ENCODE results near the gene IGFBPL1. TPM values are rescaled to one million over a fixed set of nuclear protein-coding genes. Genes with fewer than 3 reads are reported as not detected.
"Not testable (repeated sequence)": the region's sequence is repeated elsewhere in the genome, so short reads cannot be mapped to it uniquely, and the experiment has no call there.

Gene IGFBPL1
- total and polyA plus RNA-seq, 7 experiments from 2014 or later, result not detected

DNA sequence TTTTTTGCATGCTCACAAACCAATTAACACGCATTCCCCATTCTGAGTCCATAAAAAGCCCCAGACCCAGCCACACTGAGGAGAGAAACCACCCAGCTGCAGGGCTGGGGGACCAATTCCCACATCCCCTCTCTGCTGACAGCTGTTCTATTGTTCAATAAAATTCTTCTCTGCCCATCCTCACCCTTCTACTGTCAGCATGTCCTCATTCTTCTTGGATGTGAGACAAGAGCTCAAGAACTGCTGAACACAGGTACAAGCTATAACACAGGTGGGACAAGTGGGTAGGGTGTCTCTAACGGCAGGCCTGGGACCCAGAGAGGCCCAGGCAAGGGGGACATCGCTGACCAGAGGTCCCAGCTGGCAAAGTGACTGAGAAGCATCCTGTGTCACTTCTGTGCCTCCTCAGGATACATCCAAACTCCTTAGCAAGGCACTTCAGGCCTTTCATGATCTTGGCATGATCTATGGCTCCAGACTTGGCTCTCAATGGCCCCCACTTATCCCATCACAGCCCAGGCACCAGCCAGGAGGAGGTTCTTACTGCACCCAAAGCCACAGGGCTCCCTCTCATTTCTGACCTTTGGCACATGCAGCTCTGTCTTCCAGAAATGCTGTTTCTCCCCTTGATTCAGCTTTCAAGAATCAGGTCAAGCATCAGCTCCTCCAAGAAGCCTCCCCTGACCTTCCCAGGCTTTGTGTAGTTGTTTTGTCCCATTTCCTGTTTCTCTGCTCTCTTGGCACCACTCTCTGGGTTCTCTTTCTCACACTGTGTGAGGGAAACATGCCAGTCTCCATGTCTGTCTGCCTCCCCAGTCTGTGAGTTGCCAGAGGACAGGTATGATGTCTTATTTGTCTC lies 39.0 kb downstream of the IGFBPL1 start:
- no peaks in the 10 kb centered on the region for H3K4me1 ChIP-seq (ENCODE audit: control insufficient read depth in 2 of 2, insufficient read depth in 2 of 2, low read length in 2 of 2)
- Mint-ChIP-seq H3K4me3 (no peak overlapping the region), H3K27ac (peak overlapping the region in 2 of 9 donors; percentile 9 to 32), H3K9me3 (peaks cover 0 to 8% (median 2%) of the 10 kb centered on the region in 11 donors), H3K27me3 (peaks cover 0 to 18% (median 5%) of the 10 kb centered on the region in 5 donors), H3K36me3 (peaks cover 0 to 6% (median 3%) of the 10 kb centered on the region in 5 donors), H3K4me1 (no peaks in the 10 kb centered on the region)
- no peak overlapping the region for H3K27ac ChIP-seq (ENCODE audit: low read depth, low read length)
- DNase-seq (no peak), ATAC-seq (no peak)
- H3K27me3 ChIP-seq (ENCODE audit: control insufficient read depth in 2 of 2, insufficient read depth in 2 of 2, low read length in 2 of 2), result no peaks in the 10 kb centered on the region
- intact Hi-C loops (cut with micrococcal nuclease), result no loop called here
- no peaks in the 10 kb centered on the region for H3K9me3 ChIP-seq (ENCODE audit: control insufficient read depth in 2 of 3, low read length in 3 of 3)
- no peaks in the 10 kb centered on the region for H3K36me3 ChIP-seq (ENCODE audit: control insufficient read depth in 2 of 3, insufficient read depth in 3 of 3, low read length in 3 of 3)
- H3K4me3 ChIP-seq (ENCODE audit: low read length), result no peak overlapping the region
- ChIA-PET CTCF (no interaction called here), POLR2A (no interaction called here)

DNA sequence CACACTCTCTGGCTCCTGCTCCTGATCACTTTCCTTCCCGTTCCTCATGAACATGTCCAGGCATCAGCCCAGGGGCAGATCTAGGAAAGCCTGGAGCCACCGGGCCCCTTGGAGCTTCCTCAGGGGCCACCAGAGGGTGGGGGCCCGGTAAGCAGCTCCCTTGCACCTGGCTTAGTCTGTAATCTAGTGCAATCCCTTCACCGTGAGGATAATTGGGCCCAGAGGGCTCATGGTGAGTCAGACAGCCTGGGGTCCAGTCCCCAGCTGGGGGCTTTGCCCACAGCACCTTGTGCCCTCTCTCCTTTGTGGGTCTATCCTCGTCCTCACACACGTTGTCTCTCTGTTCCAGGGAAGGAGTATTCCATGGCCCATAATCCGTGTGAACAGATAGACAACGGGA lies 42.1 kb downstream of the IGFBPL1 start:
- ATAC-seq (no peak), DNase-seq (no peak)
- intact Hi-C loops (cut with micrococcal nuclease), result no loop called here
- POLR2A ChIA-PET, result no interaction called here
- no peak overlapping the region for H3K27ac Mint-ChIP-seq
- H3K9me3 ChIP-seq (ENCODE audit: control insufficient read depth in 2 of 3, low read length in 3 of 3), result no peaks in the 10 kb centered on the region
- H3K36me3 ChIP-seq (ENCODE audit: control insufficient read depth in 2 of 3, insufficient read depth in 3 of 3, low read length in 3 of 3), result no peaks in the 10 kb centered on the region
- no peak overlapping the region for H3K27ac ChIP-seq (ENCODE audit: low read depth, low read length)
- H3K4me3 Mint-ChIP-seq, result no peak overlapping the region
- no peaks in the 10 kb centered on the region for H3K4me1 Mint-ChIP-seq
- no peaks in the 10 kb centered on the region for H3K27me3 ChIP-seq (ENCODE audit: control insufficient read depth in 2 of 2, insufficient read depth in 2 of 2, low read length in 2 of 2)
- H3K36me3 Mint-ChIP-seq, result peaks cover 0 to 6% (median 3%) of the 10 kb centered on the region in 5 donors
- no peak overlapping the region for H3K4me3 ChIP-seq (ENCODE audit: low read length)
- CTCF ChIA-PET, result no interaction called here
- H3K9me3 Mint-ChIP-seq, result peaks cover 0 to 8% (median 2%) of the 10 kb centered on the region in 11 donors
- peaks cover 0 to 8% (median 5%) of the 10 kb centered on the region in 5 donors for H3K27me3 Mint-ChIP-seq
- H3K4me1 ChIP-seq (ENCODE audit: control insufficient read depth in 2 of 2, insufficient read depth in 2 of 2, low read length in 2 of 2), result no peaks in the 10 kb centered on the region

DNA sequence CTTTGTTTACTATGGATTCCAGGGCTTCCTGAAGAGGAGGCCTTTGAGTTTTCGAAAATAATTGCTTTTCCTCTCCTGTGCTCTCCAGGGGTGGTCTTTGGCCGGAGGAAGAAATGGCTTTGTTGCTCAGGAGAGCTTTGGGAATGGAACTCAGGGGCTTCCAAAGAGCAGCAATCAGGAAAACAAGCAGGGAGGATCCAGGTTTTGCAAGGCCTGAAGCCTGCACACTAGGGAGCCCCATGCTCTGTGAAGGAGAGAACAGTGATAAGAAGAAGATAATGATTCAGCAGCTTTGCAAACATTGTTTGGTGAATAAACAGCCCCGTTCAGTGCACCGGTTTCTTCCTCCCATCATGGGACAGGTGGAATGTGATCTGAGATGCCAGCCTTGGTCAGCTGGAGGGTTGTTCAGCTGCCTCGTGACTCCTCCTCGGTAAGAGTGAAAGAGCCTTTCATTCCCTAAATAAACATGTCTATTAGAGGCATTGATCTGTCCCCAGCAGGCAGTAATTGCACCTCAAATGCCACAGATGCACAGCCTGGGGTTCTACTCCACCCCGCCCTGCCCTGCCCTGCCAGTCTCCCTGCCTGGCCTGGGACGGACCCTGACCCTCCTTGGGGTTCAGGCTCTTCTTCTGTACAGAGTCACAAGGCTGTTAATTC lies 43.3 kb downstream of the IGFBPL1 start:
- Histone ChIP-seq H3K9me3 (ENCODE audit: control insufficient read depth in 2 of 3, low read length in 3 of 3) (no peaks in the 10 kb centered on the region), H3K27me3 (ENCODE audit: control insufficient read depth in 2 of 2, insufficient read depth in 2 of 2, low read length in 2 of 2) (no peaks in the 10 kb centered on the region), H3K4me3 (ENCODE audit: low read length) (no peak overlapping the region), H3K27ac (ENCODE audit: low read depth, low read length) (no peak overlapping the region), H3K4me1 (ENCODE audit: control insufficient read depth in 2 of 2, insufficient read depth in 2 of 2, low read length in 2 of 2) (no peaks in the 10 kb centered on the region), H3K36me3 (ENCODE audit: control insufficient read depth in 2 of 3, insufficient read depth in 3 of 3, low read length in 3 of 3) (no peaks in the 10 kb centered on the region)
- peaks cover 0 to 6% (median 3%) of the 10 kb centered on the region in 5 donors for H3K36me3 Mint-ChIP-seq
- intact Hi-C loops (cut with micrococcal nuclease), result no loop called here
- H3K27me3 Mint-ChIP-seq, result peaks cover 0 to 5% (median 4%) of the 10 kb centered on the region in 5 donors
- ChIA-PET POLR2A (no interaction called here), CTCF (no interaction called here)
- no peak for DNase-seq
- no peak for ATAC-seq
- H3K4me1 Mint-ChIP-seq, result no peaks in the 10 kb centered on the region
- H3K4me3 Mint-ChIP-seq, result no peak overlapping the region
- H3K27ac Mint-ChIP-seq, result no peak overlapping the region
- peaks cover 0 to 8% (median 2%) of the 10 kb centered on the region in 11 donors for H3K9me3 Mint-ChIP-seq

- no peak overlapping the region for H3K4me3 Mint-ChIP-seq
- ChIA-PET CTCF (no interaction called here), POLR2A (no interaction called here)
- H3K27ac ChIP-seq (ENCODE audit: low read depth, low read length), result no peak overlapping the region
- no peak overlapping the region for H3K4me3 ChIP-seq (ENCODE audit: low read length)
- intact Hi-C loops (cut with micrococcal nuclease), result no loop called here
- no peaks in the 10 kb centered on the region for H3K27me3 ChIP-seq (ENCODE audit: control insufficient read depth in 2 of 2, insufficient read depth in 2 of 2, low read length in 2 of 2)
- H3K4me1 ChIP-seq (ENCODE audit: control insufficient read depth in 2 of 2, insufficient read depth in 2 of 2, low read length in 2 of 2), result no peaks in the 10 kb centered on the region
- peaks cover 0 to 5% (median 4%) of the 10 kb centered on the region in 5 donors for H3K27me3 Mint-ChIP-seq
- no peak for DNase-seq
- H3K4me1 Mint-ChIP-seq, result no peaks in the 10 kb centered on the region
- peaks cover 0 to 6% (median 3%) of the 10 kb centered on the region in 5 donors for H3K36me3 Mint-ChIP-seq
- no peak overlapping the region for H3K27ac Mint-ChIP-seq
- no peaks in the 10 kb centered on the region for H3K9me3 ChIP-seq (ENCODE audit: control insufficient read depth in 2 of 3, low read length in 3 of 3)
- H3K36me3 ChIP-seq (ENCODE audit: control insufficient read depth in 2 of 3, insufficient read depth in 3 of 3, low read length in 3 of 3), result no peaks in the 10 kb centered on the region
- peaks cover 0 to 7% (median under 1%) of the 10 kb centered on the region in 11 donors for H3K9me3 Mint-ChIP-seq
- no peak for ATAC-seq
Measured at GRCh38 chr9:38380230-38380871, 43.9 kb downstream of the IGFBPL1 start.

GRCh38 chr9:38377336-38378083 lies 46.7 kb downstream of the IGFBPL1 start:
- H3K9me3 ChIP-seq (ENCODE audit: control insufficient read depth in 2 of 3, low read length in 3 of 3); H3K27ac Mint-ChIP-seq; H3K4me3 Mint-ChIP-seq; H3K4me3 ChIP-seq (ENCODE audit: low read length); intact Hi-C loops (cut with micrococcal nuclease); H3K27ac ChIP-seq (ENCODE audit: low read depth, low read length); H3K27me3 ChIP-seq (ENCODE audit: control insufficient read depth in 2 of 2, insufficient read depth in 2 of 2, low read length in 2 of 2); ATAC-seq; CTCF ChIA-PET; H3K36me3 Mint-ChIP-seq; H3K4me1 ChIP-seq (ENCODE audit: control insufficient read depth in 2 of 2, insufficient read depth in 2 of 2, low read length in 2 of 2); H3K27me3 Mint-ChIP-seq; DNase-seq; POLR2A ChIA-PET; H3K4me1 Mint-ChIP-seq; H3K36me3 ChIP-seq (ENCODE audit: control insufficient read depth in 2 of 3, insufficient read depth in 3 of 3, low read length in 3 of 3); H3K9me3 Mint-ChIP-seq: not testable (repeated sequence)

DNA sequence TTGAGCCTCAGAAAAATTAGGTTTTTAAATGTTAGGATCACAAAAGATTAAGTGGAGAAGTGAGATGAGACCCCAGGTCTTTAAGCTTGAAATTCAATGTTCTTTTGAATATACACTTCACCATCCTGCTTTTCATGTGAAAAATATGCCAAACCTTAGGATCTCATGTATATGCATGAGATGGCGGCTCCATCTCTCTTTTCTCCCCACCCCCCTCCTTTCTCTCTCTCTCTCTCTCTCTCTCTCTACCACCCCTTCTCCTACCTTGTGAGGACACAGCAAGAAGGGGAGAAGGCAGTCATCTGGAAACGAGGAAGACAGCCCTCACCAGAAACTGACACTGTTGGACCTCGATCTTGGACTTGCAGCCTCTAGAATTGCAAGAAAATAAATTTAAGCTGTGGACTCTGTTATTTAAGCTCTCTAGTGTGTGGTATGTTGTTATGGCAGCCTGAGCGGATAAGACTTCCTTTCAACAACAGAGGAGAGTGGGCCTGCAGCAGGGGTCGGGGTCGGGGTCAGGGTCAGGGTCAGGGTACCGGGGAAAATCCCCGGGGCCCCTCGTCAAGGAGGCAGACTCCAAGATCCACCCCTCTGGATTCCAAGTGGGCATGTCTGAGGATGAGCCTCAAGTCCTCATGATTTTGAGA lies 48.1 kb downstream of the IGFBPL1 start:
- CTCF ChIA-PET, result no interaction called here
- Histone ChIP-seq H3K27me3 (ENCODE audit: control insufficient read depth in 2 of 2, insufficient read depth in 2 of 2, low read length in 2 of 2) (no peaks in the 10 kb centered on the region), H3K4me3 (ENCODE audit: low read length) (no peak overlapping the region), H3K9me3 (ENCODE audit: control insufficient read depth in 2 of 3, low read length in 3 of 3) (no peaks in the 10 kb centered on the region), H3K4me1 (ENCODE audit: control insufficient read depth in 2 of 2, insufficient read depth in 2 of 2, low read length in 2 of 2) (no peaks in the 10 kb centered on the region), H3K27ac (ENCODE audit: low read depth, low read length) (no peak overlapping the region), H3K36me3 (ENCODE audit: control insufficient read depth in 2 of 3, insufficient read depth in 3 of 3, low read length in 3 of 3) (no peaks in the 10 kb centered on the region)
- no peak for ATAC-seq
- Mint-ChIP-seq H3K4me3 (no peak overlapping the region), H3K36me3 (no peaks in the 10 kb centered on the region), H3K4me1 (no peaks in the 10 kb centered on the region), H3K27me3 (peaks cover 0 to 7% (median 0%) of the 10 kb centered on the region in 5 donors), H3K9me3 (no peaks in the 10 kb centered on the region), H3K27ac (no peak overlapping the region)
- POLR2A ChIA-PET, result no interaction called here
- intact Hi-C loops (cut with micrococcal nuclease), result no loop called here
- no peak for DNase-seq

Data from naive thymus-derived CD4-positive, alpha-beta T cell (primary cell).